ENCODE measurements around the gene TCF21. TPM values are rescaled to one million over a fixed set of nuclear protein-coding genes. Genes with fewer than 3 reads are reported as not detected.

TCF21 gene
- total RNA-seq = 4.7 to 5.3 TPM (median 5.0 TPM) in 3 replicates

DNA sequence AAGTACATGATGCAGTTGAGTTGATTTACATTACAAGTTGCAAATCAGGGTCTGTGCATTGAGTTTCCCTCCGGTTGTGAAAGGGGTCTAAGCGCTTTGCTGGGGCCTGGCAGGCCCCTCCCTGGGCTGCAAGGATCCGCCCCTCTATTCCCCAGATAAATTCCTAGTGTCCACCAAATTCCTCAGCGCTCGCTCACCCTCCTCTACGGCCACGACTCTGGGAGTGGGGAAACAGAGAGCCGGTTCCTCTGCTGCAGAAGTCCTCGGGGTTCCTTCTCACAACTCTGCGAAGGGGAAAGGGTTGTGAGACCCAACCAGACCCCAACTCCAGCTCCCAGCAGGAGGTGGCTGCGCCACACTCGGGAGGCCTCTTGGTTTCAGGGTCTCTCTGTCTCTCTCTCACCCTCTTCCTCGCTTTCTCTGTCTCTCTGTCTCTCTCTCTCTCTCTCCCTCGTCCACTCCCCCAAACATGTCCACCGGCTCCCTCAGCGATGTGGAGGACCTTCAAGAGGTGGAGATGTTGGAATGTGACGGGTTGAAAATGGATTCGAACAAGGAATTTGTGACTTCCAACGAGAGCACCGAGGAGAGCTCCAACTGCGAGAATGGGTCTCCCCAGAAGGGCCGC, at the start of gene TCF21:
Gene TCF21, plus strand, starts transcription at position 185 of the 628 bp plus-strand sequence. Its CDS starts 285 bp downstream, at position 470.
- H3K9me3 Mint-ChIP-seq = no peaks in the 10 kb centered on the region
- peak within 1 kb of the TSS; percentile 75 for H3K27ac Mint-ChIP-seq
- H3K4me1 Mint-ChIP-seq = peaks cover 54% of the 10 kb centered on the region
- peaks cover 96% of the 10 kb centered on the region for H3K27me3 Mint-ChIP-seq (ENCODE audit: low read depth)
- peak in 1 of 2 experiments; percentile 48 for DNase-seq (ENCODE audit: low spot score in 2 of 2, unreplicated experiment in 2 of 2)
- TF ChIP-seq, protein P1, sequence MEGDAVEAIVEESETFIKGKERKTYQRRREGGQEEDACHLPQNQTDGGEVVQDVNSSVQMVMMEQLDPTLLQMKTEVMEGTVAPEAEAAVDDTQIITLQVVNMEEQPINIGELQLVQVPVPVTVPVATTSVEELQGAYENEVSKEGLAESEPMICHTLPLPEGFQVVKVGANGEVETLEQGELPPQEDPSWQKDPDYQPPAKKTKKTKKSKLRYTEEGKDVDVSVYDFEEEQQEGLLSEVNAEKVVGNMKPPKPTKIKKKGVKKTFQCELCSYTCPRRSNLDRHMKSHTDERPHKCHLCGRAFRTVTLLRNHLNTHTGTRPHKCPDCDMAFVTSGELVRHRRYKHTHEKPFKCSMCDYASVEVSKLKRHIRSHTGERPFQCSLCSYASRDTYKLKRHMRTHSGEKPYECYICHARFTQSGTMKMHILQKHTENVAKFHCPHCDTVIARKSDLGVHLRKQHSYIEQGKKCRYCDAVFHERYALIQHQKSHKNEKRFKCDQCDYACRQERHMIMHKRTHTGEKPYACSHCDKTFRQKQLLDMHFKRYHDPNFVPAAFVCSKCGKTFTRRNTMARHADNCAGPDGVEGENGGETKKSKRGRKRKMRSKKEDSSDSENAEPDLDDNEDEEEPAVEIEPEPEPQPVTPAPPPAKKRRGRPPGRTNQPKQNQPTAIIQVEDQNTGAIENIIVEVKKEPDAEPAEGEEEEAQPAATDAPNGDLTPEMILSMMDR (IDR thresholded peaks at IDR 0.05; ENCODE audit: unreplicated experiment) = no peak
- H3K4me3 Mint-ChIP-seq = peak within 1 kb of the TSS; percentile 75
- no peaks in the 10 kb centered on the region for H3K36me3 Mint-ChIP-seq

DNA sequence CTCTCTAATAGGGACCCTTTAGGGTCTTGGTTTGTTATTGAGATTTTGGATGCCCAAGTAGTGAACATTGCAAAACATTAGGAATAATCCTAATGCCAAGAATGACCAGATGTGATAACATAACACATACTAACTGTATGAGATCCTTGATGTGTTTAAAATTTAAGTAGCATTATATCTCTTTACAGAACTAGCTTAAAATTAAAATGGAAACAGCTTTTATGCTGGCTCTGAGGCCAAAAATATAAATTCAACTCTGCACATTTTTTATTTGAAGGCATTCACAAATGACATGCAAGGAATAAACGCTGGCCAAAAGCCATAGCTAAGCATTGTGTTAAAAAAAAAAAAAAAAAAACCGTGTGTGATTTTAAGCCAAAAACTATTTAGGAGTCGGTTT, 47.7 kb upstream of the TCF21 start:
- Mint-ChIP-seq H3K9me3 (no peaks in the 10 kb centered on the region), H3K36me3 (no peaks in the 10 kb centered on the region), H3K4me1 (peaks cover 13% of the 10 kb centered on the region), H3K27ac (no peak overlapping the region), H3K27me3 (ENCODE audit: low read depth) (peaks cover 5% of the 10 kb centered on the region), H3K4me3 (no peak overlapping the region)
- TF ChIP-seq, protein P1 (IDR thresholded peaks at IDR 0.05; ENCODE audit: unreplicated experiment) = no peak
- no peak for DNase-seq (ENCODE audit: low spot score in 2 of 2, unreplicated experiment in 2 of 2)

DNA sequence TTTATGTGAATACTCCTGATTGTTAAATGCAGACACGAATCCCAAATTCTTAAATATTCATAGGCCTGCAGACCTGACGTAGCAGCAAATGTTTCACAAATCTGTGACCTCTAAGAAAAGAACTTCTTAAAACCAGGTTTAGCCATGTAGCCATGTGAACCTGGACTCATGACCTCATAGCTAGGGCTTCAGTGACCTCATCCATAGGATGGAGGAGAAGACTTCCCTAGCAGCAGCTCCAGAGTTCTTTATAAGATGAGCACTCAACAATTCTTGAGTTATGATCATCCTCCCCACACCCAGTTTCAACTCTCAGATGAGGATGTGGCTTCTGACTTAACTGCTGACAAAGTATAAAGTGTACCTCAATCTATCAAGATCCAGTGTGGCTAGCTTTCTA, 45.8 kb upstream of the TCF21 start:
- Mint-ChIP-seq H3K27ac (no peak overlapping the region), H3K27me3 (ENCODE audit: low read depth) (peaks cover 16% of the 10 kb centered on the region), H3K4me3 (no peak overlapping the region), H3K36me3 (no peaks in the 10 kb centered on the region), H3K4me1 (peaks cover 8% of the 10 kb centered on the region), H3K9me3 (no peaks in the 10 kb centered on the region)
- no peak for DNase-seq (ENCODE audit: low spot score in 2 of 2, unreplicated experiment in 2 of 2)
- TF ChIP-seq, protein P1 (IDR thresholded peaks at IDR 0.05; ENCODE audit: unreplicated experiment) = no peak

DNA sequence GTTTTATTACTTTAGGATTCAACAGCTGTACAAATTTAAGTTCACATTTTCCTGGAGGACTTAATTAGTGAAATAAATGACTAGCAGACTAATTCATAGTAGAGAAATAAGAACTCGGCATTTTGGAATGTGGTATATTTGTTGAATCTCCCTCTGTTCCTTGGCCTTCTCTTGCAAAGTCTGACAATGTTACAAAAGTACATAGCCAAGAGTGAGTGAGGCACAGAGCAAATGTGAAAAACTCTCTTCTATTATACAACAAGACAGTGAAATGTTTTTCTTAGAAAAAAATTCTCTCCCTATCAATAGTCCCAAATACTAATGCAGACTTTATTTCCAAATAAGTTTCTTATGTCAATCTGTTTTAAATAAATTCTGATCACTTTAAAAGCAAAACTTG, 44.2 kb upstream of the TCF21 start:
- TF ChIP-seq, protein P1 (IDR thresholded peaks at IDR 0.05; ENCODE audit: unreplicated experiment) = no peak
- Mint-ChIP-seq H3K36me3 (no peaks in the 10 kb centered on the region), H3K9me3 (no peaks in the 10 kb centered on the region), H3K4me1 (peaks cover 6% of the 10 kb centered on the region), H3K27ac (peak overlapping the region; percentile 14), H3K27me3 (ENCODE audit: low read depth) (peaks cover 18% of the 10 kb centered on the region), H3K4me3 (no peak overlapping the region)
- DNase-seq (ENCODE audit: low spot score in 2 of 2, unreplicated experiment in 2 of 2) = no peak

DNA sequence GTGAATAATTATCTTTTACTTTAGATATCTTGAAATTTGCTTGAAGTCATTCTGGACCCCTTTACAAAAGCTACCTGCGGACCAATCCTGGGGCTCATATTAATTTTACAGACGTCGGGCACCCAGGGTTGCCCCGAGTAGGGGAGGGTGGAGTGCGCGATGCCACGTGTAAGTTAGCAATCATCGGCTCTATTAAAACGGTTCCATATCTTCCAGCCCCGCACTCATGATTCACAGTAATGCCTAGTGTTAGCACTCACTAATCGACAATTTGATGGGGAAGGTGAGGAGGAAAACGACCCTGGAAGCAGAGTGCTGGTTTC, 34.9 kb upstream of the TCF21 start:
- Mint-ChIP-seq H3K27me3 (ENCODE audit: low read depth) (peaks cover 74% of the 10 kb centered on the region), H3K4me1 (peaks cover 22% of the 10 kb centered on the region), H3K4me3 (peak overlapping the region; percentile 61), H3K27ac (no peak overlapping the region), H3K9me3 (peaks cover 5% of the 10 kb centered on the region), H3K36me3 (no peaks in the 10 kb centered on the region)
- TF ChIP-seq, protein P1 (IDR thresholded peaks at IDR 0.05; ENCODE audit: unreplicated experiment) = no peak
- DNase-seq (ENCODE audit: low spot score in 2 of 2, unreplicated experiment in 2 of 2) = no peak

All from mesothelial cell of epicardium (in vitro differentiated cells).